Colonic mucosa (tissue), 4 donors: ENCODE measurements around the gene CLBA1. TPM values are rescaled to one million over a fixed set of nuclear protein-coding genes. Genes with fewer than 3 reads are reported as not detected.

Experiments
- DNase-seq: peaks from one replicate; pipeline ENCODE4 v3.0.0-alpha.2; 2020
- H3K27ac ChIP-seq: fragments of 200-600 bp; one replicate; pipeline ENCODE4 v1.8.0; 2021
- H3K27me3 ChIP-seq: fragments of 200-600 bp; one replicate; pipeline ENCODE4 v1.8.0; 2021
- H3K36me3 ChIP-seq: fragments of 200-600 bp; one replicate; pipeline ENCODE4 v1.8.0; 2021
- H3K4me1 ChIP-seq: fragments of 200-600 bp; one replicate; pipeline ENCODE4 v1.8.0; 2021; ENCODE audit warnings: mild to moderate bottlenecking
- H3K4me3 ChIP-seq: fragments of 200-600 bp; one replicate; pipeline ENCODE4 v1.8.0; 2021
- H3K9ac ChIP-seq, 2 donors: one replicate each; pipeline ENCODE4 v1.7.0; 2013; ENCODE audit warnings: control low read depth in 2 of 2, low read depth in 2 of 2, low read length in 2 of 2
- H3K9me3 ChIP-seq: fragments of 200-600 bp; one replicate; pipeline ENCODE4 v1.8.0; 2021
- CTCF ChIP-seq: fragments of 200-600 bp; IDR thresholded peaks from one replicate; pipeline ENCODE4 v1.8.0; 2022; ENCODE audit warnings: antibody characterized with exemption, mild to moderate bottlenecking
- intact Hi-C: fragments of 100-400 bp; cut with DNase I; formaldehyde crosslinking; loops from one replicate; pipeline ENCODE4 v1.14.1; 2022
- total RNA-seq, 2 donors: library from RNA; stranded (reverse); fragmentation: NEBNext Ultra II Directional in 1 of 2; extraction: Animal tissue kit (Norgen Biotek cat#: 25700) in 1 of 2; gene quantifications; one replicate each; pipeline ENCODE4 v1.2.1, GENCODE V29; 2021
- donor health status: healthy.
- donor health status: DM: no; HTN: no; CAD: no.
- donor health status: DM: no; HTN: no; CAD: no.

The CLBA1 gene
- total RNA-seq, 2 donors from 2014 or later, result 3.8 TPM

GRCh38 chr14:104954746-104955395 is 30.7 kb upstream of the CLBA1 start:
- no peak overlapping the region for H3K27ac ChIP-seq
- H3K4me1 ChIP-seq, result no peaks in the 10 kb centered on the region
- intact Hi-C loops, result no loop called here
- no peaks in the 10 kb centered on the region for H3K36me3 ChIP-seq
- no peak for DNase-seq
- H3K9ac ChIP-seq, result no peak overlapping the region
- no peak for TF ChIP-seq CTCF
- H3K4me3 ChIP-seq, result no peak overlapping the region
- H3K27me3 ChIP-seq, result no peaks in the 10 kb centered on the region
- H3K9me3 ChIP-seq, result no peaks in the 10 kb centered on the region

- no peak for DNase-seq
- no peaks in the 10 kb centered on the region for H3K9me3 ChIP-seq
- H3K27ac ChIP-seq, result no peak overlapping the region
- no peak overlapping the region for H3K4me3 ChIP-seq
- intact Hi-C loops, result no loop called here
- H3K9ac ChIP-seq, result no peak overlapping the region
- no peaks in the 10 kb centered on the region for H3K27me3 ChIP-seq
- H3K4me1 ChIP-seq, result no peaks in the 10 kb centered on the region
- H3K36me3 ChIP-seq, result no peaks in the 10 kb centered on the region
- no peak for TF ChIP-seq CTCF
Observed at GRCh38 chr14:104955396-104955770, 30.2 kb upstream of the CLBA1 start.

- Histone ChIP-seq H3K27me3 (no peaks in the 10 kb centered on the region), H3K4me3 (no peak overlapping the region), H3K9me3 (no peaks in the 10 kb centered on the region), H3K4me1 (no peaks in the 10 kb centered on the region), H3K9ac (no peak overlapping the region), H3K36me3 (no peaks in the 10 kb centered on the region), H3K27ac (no peak overlapping the region)
- intact Hi-C loops, result no loop called here
- TF ChIP-seq CTCF, result no peak
- no peak for DNase-seq
Observed at GRCh38 chr14:104956290-104956890, 29.2 kb upstream of the CLBA1 start.

- DNase-seq, result no peak
- intact Hi-C loops, result no loop called here
- no peak for TF ChIP-seq CTCF
- Histone ChIP-seq H3K36me3 (no peaks in the 10 kb centered on the region), H3K27me3 (no peaks in the 10 kb centered on the region), H3K4me3 (no peak overlapping the region), H3K27ac (no peak overlapping the region), H3K4me1 (no peaks in the 10 kb centered on the region), H3K9me3 (no peaks in the 10 kb centered on the region), H3K9ac (no peak overlapping the region)
Observed at GRCh38 chr14:104957146-104958113, 28.2 kb upstream of the CLBA1 start.

GRCh38 chr14:104964546-104964945 is 21.0 kb upstream of the CLBA1 start:
- Histone ChIP-seq H3K4me1 (peaks cover 10% of the 10 kb centered on the region), H3K27me3 (peaks cover 15% of the 10 kb centered on the region), H3K9me3 (no peaks in the 10 kb centered on the region), H3K27ac (no peak overlapping the region), H3K36me3 (no peaks in the 10 kb centered on the region), H3K9ac (no peak overlapping the region), H3K4me3 (no peak overlapping the region)
- DNase-seq, result no peak
- intact Hi-C loops, result no loop called here
- TF ChIP-seq CTCF, result no peak
